ENCODE measurements around the gene ENO1.

ENO1 gene

GRCh38 chr1:8873001-8873400 is 5.5 kb downstream of the ENO1 start:
- FAIRE-seq: no peak
- TF ChIP-seq POLR2AphosphoS5 (IDR thresholded peaks at IDR 0.05; ENCODE audit: low read depth, low read length): no peak; the same call in 1 of the 2 replicates
- TF ChIP-seq PAX5 (IDR thresholded peaks at IDR 0.05; ENCODE audit: insufficient read depth, low read length, severe bottlenecking): no peak
- no peak for TF ChIP-seq TAF1 (IDR thresholded peaks at IDR 0.05; ENCODE audit: low read depth, low read length)
- TF ChIP-seq SPI1 (IDR thresholded peaks at IDR 0.05; ENCODE audit: low read depth, low read length): no peak
- TF ChIP-seq POU2F2 (IDR thresholded peaks at IDR 0.05; ENCODE audit: low read depth, low read length): no peak
- TF ChIP-seq POLR2A (IDR thresholded peaks at IDR 0.05; ENCODE audit: low read depth, low read length): no peak
- no peak for DNase-seq (ENCODE audit: insufficient read length, low spot score)

GRCh38 chr1:8871965-8872399 is 6.5 kb downstream of the ENO1 start:
- TF ChIP-seq PAX5 (IDR thresholded peaks at IDR 0.05; ENCODE audit: insufficient read depth, low read length, severe bottlenecking) (no peak), POLR2AphosphoS5 (IDR thresholded peaks at IDR 0.05; ENCODE audit: low read depth, low read length) (no peak), POLR2A (IDR thresholded peaks at IDR 0.05; ENCODE audit: low read depth, low read length) (no peak), TAF1 (IDR thresholded peaks at IDR 0.05; ENCODE audit: low read depth, low read length) (no peak), POU2F2 (IDR thresholded peaks at IDR 0.05; ENCODE audit: low read depth, low read length) (no peak), SPI1 (IDR thresholded peaks at IDR 0.05; ENCODE audit: low read depth, low read length) (no peak)
- FAIRE-seq: no peak
- no peak for DNase-seq (ENCODE audit: insufficient read length, low spot score)

GRCh38 chr1:8871539-8871935 is 6.9 kb downstream of the ENO1 start:
- DNase-seq (ENCODE audit: insufficient read length, low spot score): no peak
- peak; percentile 43 for FAIRE-seq
- TF ChIP-seq POLR2AphosphoS5 (IDR thresholded peaks at IDR 0.05; ENCODE audit: low read depth, low read length): peak; percentile 14
- no peak for TF ChIP-seq SPI1 (IDR thresholded peaks at IDR 0.05; ENCODE audit: low read depth, low read length)

- no peak for DNase-seq (ENCODE audit: insufficient read length, low spot score)
- no peak for TF ChIP-seq PAX5 (IDR thresholded peaks at IDR 0.05; ENCODE audit: insufficient read depth, low read length, severe bottlenecking)
- TF ChIP-seq TAF1 (IDR thresholded peaks at IDR 0.05; ENCODE audit: low read depth, low read length): no peak
- no peak; the same call in 1 of the 2 replicates for TF ChIP-seq POLR2A (IDR thresholded peaks at IDR 0.05; ENCODE audit: low read depth, low read length)
- TF ChIP-seq POU2F2 (IDR thresholded peaks at IDR 0.05; ENCODE audit: low read depth, low read length): peak; percentile 30; the same call in 1 of the 2 replicates
- peak; percentile 44 for TF ChIP-seq POLR2AphosphoS5 (IDR thresholded peaks at IDR 0.05; ENCODE audit: low read depth, low read length)
- no peak for TF ChIP-seq SPI1 (IDR thresholded peaks at IDR 0.05; ENCODE audit: low read depth, low read length)
- no peak for FAIRE-seq
These were observed 7.6 kb downstream of the ENO1 start for GRCh38 chr1:8870616-8871538.

GRCh38 chr1:8870103-8870502 is 8.4 kb downstream of the ENO1 start:
- FAIRE-seq (no peak), DNase-seq (ENCODE audit: insufficient read length, low spot score) (no peak)
- TF ChIP-seq POU2F2 (IDR thresholded peaks at IDR 0.05; ENCODE audit: low read depth, low read length): no peak
- no peak for TF ChIP-seq POLR2AphosphoS5 (IDR thresholded peaks at IDR 0.05; ENCODE audit: low read depth, low read length)
- TF ChIP-seq SPI1 (IDR thresholded peaks at IDR 0.05; ENCODE audit: low read depth, low read length): no peak
- no peak for TF ChIP-seq POLR2A (IDR thresholded peaks at IDR 0.05; ENCODE audit: low read depth, low read length)
- TF ChIP-seq TAF1 (IDR thresholded peaks at IDR 0.05; ENCODE audit: low read depth, low read length): no peak
- TF ChIP-seq PAX5 (IDR thresholded peaks at IDR 0.05; ENCODE audit: insufficient read depth, low read length, severe bottlenecking): no peak

GRCh38 chr1:8867878-8868567 is 10.5 kb downstream of the ENO1 start:
- TF ChIP-seq PAX5 (IDR thresholded peaks at IDR 0.05; ENCODE audit: insufficient read depth, low read length, severe bottlenecking) (no peak), SPI1 (IDR thresholded peaks at IDR 0.05; ENCODE audit: low read depth, low read length) (no peak), POLR2A (IDR thresholded peaks at IDR 0.05; ENCODE audit: low read depth, low read length) (peak; percentile 73), POU2F2 (IDR thresholded peaks at IDR 0.05; ENCODE audit: low read depth, low read length) (0 out of 2 replicates have a peak, but pooled peaks have one; percentile 7), POLR2AphosphoS5 (IDR thresholded peaks at IDR 0.05; ENCODE audit: low read depth, low read length) (peak; percentile 82; the same call in 1 of the 2 replicates)
- FAIRE-seq (no peak), DNase-seq (ENCODE audit: insufficient read length, low spot score) (no peak)

GRCh38 chr1:8866792-8867415 is 11.6 kb downstream of the ENO1 start:
- FAIRE-seq: no peak
- DNase-seq (ENCODE audit: insufficient read length, low spot score): no peak
- TF ChIP-seq TAF1 (IDR thresholded peaks at IDR 0.05; ENCODE audit: low read depth, low read length) (no peak), PAX5 (IDR thresholded peaks at IDR 0.05; ENCODE audit: insufficient read depth, low read length, severe bottlenecking) (no peak), POLR2AphosphoS5 (IDR thresholded peaks at IDR 0.05; ENCODE audit: low read depth, low read length) (peak; percentile 50; the same call in 1 of the 2 replicates), POLR2A (IDR thresholded peaks at IDR 0.05; ENCODE audit: low read depth, low read length) (peak; percentile 51; the same call in 1 of the 2 replicates), SPI1 (IDR thresholded peaks at IDR 0.05; ENCODE audit: low read depth, low read length) (no peak), POU2F2 (IDR thresholded peaks at IDR 0.05; ENCODE audit: low read depth, low read length) (0 out of 2 replicates have a peak, but pooled peaks have one; percentile 27)

GRCh38 chr1:8866173-8866791 is 12.2 kb downstream of the ENO1 start:
- FAIRE-seq (no peak), DNase-seq (ENCODE audit: insufficient read length, low spot score) (no peak)
- TF ChIP-seq POLR2AphosphoS5 (IDR thresholded peaks at IDR 0.05; ENCODE audit: low read depth, low read length) (peak; percentile 15; the same call in 1 of the 2 replicates), POU2F2 (IDR thresholded peaks at IDR 0.05; ENCODE audit: low read depth, low read length) (no peak), POLR2A (IDR thresholded peaks at IDR 0.05; ENCODE audit: low read depth, low read length) (peak; percentile 16; the same call in 1 of the 2 replicates), SPI1 (IDR thresholded peaks at IDR 0.05; ENCODE audit: low read depth, low read length) (no peak), PAX5 (IDR thresholded peaks at IDR 0.05; ENCODE audit: insufficient read depth, low read length, severe bottlenecking) (no peak), TAF1 (IDR thresholded peaks at IDR 0.05; ENCODE audit: low read depth, low read length) (no peak)
